Measurements from ENCODE around the gene HHIPL1.

HHIPL1 gene

GRCh38 chr14:99662846-99663245 lies 17.9 kb downstream of the HHIPL1 start:
- no peak for DNase-seq

- no peak for DNase-seq
Observed at GRCh38 chr14:99663386-99664057, 18.6 kb downstream of the HHIPL1 start.

GRCh38 chr14:99664058-99664936 lies 19.4 kb downstream of the HHIPL1 start:
- no peak for DNase-seq

GRCh38 chr14:99664937-99665273 lies 20.0 kb downstream of the HHIPL1 start:
- no peak for DNase-seq

- DNase-seq, result no peak
Observed at GRCh38 chr14:99666533-99666932, 21.6 kb downstream of the HHIPL1 start.

GRCh38 chr14:99667045-99667444 lies 22.1 kb downstream of the HHIPL1 start:
- no peak for DNase-seq

GRCh38 chr14:99667821-99668220 lies 22.9 kb downstream of the HHIPL1 start:
- no peak for DNase-seq

- DNase-seq, result no peak
Observed at GRCh38 chr14:99668307-99669295, 23.7 kb downstream of the HHIPL1 start.

- DNase-seq, result no peak
Observed at GRCh38 chr14:99670361-99671234, 25.7 kb downstream of the HHIPL1 start.

GRCh38 chr14:99671235-99672224 lies 26.6 kb downstream of the HHIPL1 start:
- DNase-seq, result no peak

- peak; percentile 40 for DNase-seq
Observed at GRCh38 chr14:99672506-99673304, 27.8 kb downstream of the HHIPL1 start.

GRCh38 chr14:99673305-99674063 lies 28.6 kb downstream of the HHIPL1 start:
- DNase-seq, result no peak

GRCh38 chr14:99674064-99674650 lies 29.2 kb downstream of the HHIPL1 start:
- DNase-seq, result no peak

GRCh38 chr14:99674776-99675381 lies 29.9 kb downstream of the HHIPL1 start:
- DNase-seq, result no peak

GRCh38 chr14:99675382-99675835 lies 30.5 kb downstream of the HHIPL1 start:
- no peak for DNase-seq

GRCh38 chr14:99675951-99676350 lies 31.0 kb downstream of the HHIPL1 start:
- DNase-seq, result no peak

GRCh38 chr14:99676657-99677056 lies 31.7 kb downstream of the HHIPL1 start:
- DNase-seq, result peak; percentile 31

Measured in CD4-positive, alpha-beta T cell treated with Interleukin-12 subunit alpha and Interleukin-12 subunit beta, for 1 hour (primary cell).